ENCODE data around the gene DDIAS. TPM values are rescaled to one million over a fixed set of nuclear protein-coding genes. Genes with fewer than 3 reads are reported as not detected.

The DDIAS gene
- total and polyA plus RNA-seq, 7 experiments from 2014 or later = 0.25 to 12.7 (median 1.1) TPM

DNA sequence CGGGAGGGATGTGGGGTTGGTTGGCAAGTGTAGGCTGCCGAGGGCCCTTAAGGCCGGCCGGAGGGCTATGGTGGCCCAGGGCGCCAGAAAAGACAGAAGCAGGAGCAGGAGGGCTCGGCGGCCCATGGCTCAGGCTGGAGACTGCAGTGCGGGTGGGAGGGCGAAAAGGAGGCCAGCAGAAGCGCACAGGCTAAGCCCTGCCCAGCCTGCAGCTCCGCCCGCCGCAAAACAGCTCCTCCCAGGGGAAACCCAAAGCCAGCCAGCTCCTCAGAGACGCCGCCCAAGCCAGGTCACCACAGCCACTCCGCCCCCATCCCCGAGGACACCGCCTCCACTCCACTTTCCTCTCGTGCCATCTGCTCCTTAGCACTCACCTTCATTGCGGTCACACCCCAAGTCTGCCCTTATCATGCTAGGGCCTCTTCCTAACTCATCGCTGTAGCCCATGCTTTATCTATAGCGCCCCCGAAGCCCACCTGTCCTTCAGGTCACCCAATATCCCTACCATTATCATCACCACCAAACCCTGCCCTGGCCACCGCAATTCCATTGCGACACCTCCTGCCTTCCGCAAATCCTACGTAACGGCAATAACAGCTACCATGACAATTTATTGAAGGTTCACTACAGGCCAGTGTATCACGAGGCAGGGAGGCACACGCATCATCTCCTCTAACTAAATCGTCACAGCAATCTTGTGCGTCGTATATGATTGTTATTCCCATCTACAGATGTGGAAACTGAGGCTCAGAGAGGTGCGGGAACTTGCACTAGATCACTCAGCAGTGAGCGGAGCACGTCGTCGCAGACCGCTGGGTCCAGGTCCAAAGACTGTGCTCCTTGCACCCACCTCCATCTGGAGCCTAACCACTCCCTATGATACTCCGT lies 1.0 kb upstream of the DDIAS start, which contains the start of gene PRCP:
PRCP (minus strand) TSS at position 154 of the 888 bp plus-strand sequence; CDS start at position 126, 28 bp downstream.
- ATAC-seq (peak; percentile 87), DNase-seq (peak; percentile 81 to 94 (median 89))
- Mint-ChIP-seq H3K9me3 (no peaks in the 10 kb centered on the region), H3K4me3 (peak within 1 kb of the TSS; percentile 93 to 100 (median 98)), H3K27ac (peak within 1 kb of the TSS; percentile 92 to 100 (median 100)), H3K27me3 (no peaks in the 10 kb centered on the region), H3K4me1 (peaks cover 26 to 58% (median 34%) of the 10 kb centered on the region in 7 donors), H3K36me3 (peaks cover 0 to 6% (median 1%) of the 10 kb centered on the region in 5 donors)
- Histone ChIP-seq H3K27me3 (ENCODE audit: control insufficient read depth in 2 of 2, insufficient read depth in 2 of 2, low read length in 2 of 2) (no peaks in the 10 kb centered on the region), H3K9me3 (ENCODE audit: control insufficient read depth in 2 of 3, low read length in 3 of 3) (no peaks in the 10 kb centered on the region), H3K27ac (ENCODE audit: low read depth, low read length) (peak within 1 kb of the TSS; percentile 92), H3K4me1 (ENCODE audit: control insufficient read depth in 2 of 2, insufficient read depth in 2 of 2, low read length in 2 of 2) (peaks cover 12 to 13% of the 10 kb centered on the region in 2 donors), H3K4me3 (ENCODE audit: low read length) (peak within 1 kb of the TSS; percentile 73), H3K36me3 (ENCODE audit: control insufficient read depth in 2 of 3, insufficient read depth in 3 of 3, low read length in 3 of 3) (no peaks in the 10 kb centered on the region)
- ChIA-PET POLR2A (interaction anchor here (0.6 to 4.7 kb wide), 39 partner anchors 9 to 386 kb away, joined by 3 to 72 read pairs (median 5); partner anchors contain the start of genes ANKRD42, CCDC90B, FAM181B and PCF11), CTCF (interaction anchor here (0.7 to 4.1 kb wide), 12 partner anchors 19 to 350 kb away, joined by 3 to 20 read pairs (median 4); partner anchors contain the start of gene PCF11)
- intact Hi-C loops (cut with micrococcal nuclease) = loop anchor here (1.0 to 2.0 kb wide), 15 partner anchors 20 to 1031 kb away; partner anchors contain the start of genes ANKRD42 (in 2 of the 2), CCDC90B (in 2 of the 2), RAB30 (in 2 of the 2) and FAM181B (in 1 of the 2)

DNA sequence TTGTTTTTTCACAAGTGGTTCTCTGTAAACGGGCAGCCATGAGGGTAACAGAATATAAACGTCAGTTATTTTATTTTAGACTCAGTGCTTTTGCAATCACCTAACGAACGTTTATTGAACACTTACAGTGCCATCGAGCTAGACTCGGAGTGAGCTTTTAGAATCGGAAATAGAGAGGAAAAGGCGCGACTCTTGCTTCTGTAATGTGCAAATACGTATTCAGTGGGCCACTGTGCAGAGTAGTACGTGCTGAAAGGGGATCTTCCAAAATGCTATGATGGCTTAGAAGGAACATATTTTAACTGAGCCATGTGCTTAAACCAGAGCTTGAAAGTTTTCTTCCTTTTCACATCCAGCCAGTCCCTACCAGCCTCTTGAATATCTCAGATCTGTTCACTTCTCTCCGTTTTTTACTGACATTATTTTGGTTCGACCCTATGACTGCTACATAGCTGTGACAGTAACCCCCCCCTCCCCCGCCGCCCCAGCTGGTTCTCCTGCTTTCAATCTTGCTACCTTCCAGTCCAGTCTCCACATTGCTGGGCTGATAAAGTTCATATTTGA lies 468 bp downstream of the DDIAS start:
- Mint-ChIP-seq H3K4me3 (peak overlapping the region; percentile 93 to 100 (median 98)), H3K27ac (peak overlapping the region; percentile 46 to 100 (median 99)), H3K36me3 (peaks cover 0 to 3% (median 0%) of the 10 kb centered on the region in 5 donors), H3K27me3 (no peaks in the 10 kb centered on the region), H3K4me1 (peaks cover 27 to 58% (median 42%) of the 10 kb centered on the region in 7 donors), H3K9me3 (no peaks in the 10 kb centered on the region)
- H3K27me3 ChIP-seq (ENCODE audit: control insufficient read depth in 2 of 2, insufficient read depth in 2 of 2, low read length in 2 of 2) = no peaks in the 10 kb centered on the region
- peak overlapping the region; percentile 73 for H3K4me3 ChIP-seq (ENCODE audit: low read length)
- ChIA-PET CTCF (interaction anchor here (0.6 to 4.1 kb wide), 11 partner anchors 8 to 388 kb away, joined by 3 to 20 read pairs (median 4); partner anchors contain the start of gene PCF11), POLR2A (interaction anchor here (0.6 to 4.7 kb wide), 26 partner anchors 9 to 384 kb away, joined by 3 to 72 read pairs (median 6); partner anchors contain the start of genes ANKRD42, CCDC90B, FAM181B and PCF11)
- H3K36me3 ChIP-seq (ENCODE audit: control insufficient read depth in 2 of 3, insufficient read depth in 3 of 3, low read length in 3 of 3) = no peaks in the 10 kb centered on the region
- peak overlapping the region; percentile 92 for H3K27ac ChIP-seq (ENCODE audit: low read depth, low read length)
- DNase-seq = peak in 1 of 9 donors; percentile 49
- intact Hi-C loops (cut with micrococcal nuclease) = loop anchor here (1.0 to 2.0 kb wide), 12 partner anchors 18 to 1033 kb away; partner anchors contain the start of genes ANKRD42 (in 2 of the 2), CCDC90B (in 2 of the 2) and RAB30 (in 2 of the 2)
- no peak for ATAC-seq
- no peaks in the 10 kb centered on the region for H3K9me3 ChIP-seq (ENCODE audit: control insufficient read depth in 2 of 3, low read length in 3 of 3)
- peaks cover 18 to 21% of the 10 kb centered on the region in 2 donors for H3K4me1 ChIP-seq (ENCODE audit: control insufficient read depth in 2 of 2, insufficient read depth in 2 of 2, low read length in 2 of 2)

DNA sequence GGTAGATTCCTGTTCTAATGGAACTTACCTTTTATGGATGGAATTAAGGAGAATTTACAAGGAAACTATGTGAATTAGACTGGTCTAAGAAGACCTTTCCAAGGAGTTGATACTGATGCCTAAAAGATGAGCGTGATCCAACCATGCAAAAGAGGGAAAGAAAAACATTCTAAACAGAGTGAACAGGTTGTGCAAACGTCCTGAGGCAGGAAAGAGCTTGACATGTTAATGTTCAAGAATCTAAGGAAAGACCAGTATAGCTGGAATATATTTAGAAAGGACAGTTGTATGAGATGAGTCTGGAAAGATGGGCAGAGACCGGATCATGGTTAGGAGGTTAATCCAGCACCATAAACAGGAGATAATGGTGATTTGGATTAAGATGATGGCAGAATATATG lies 1.3 kb downstream of the DDIAS start:
- H3K36me3 ChIP-seq (ENCODE audit: control insufficient read depth in 2 of 3, insufficient read depth in 3 of 3, low read length in 3 of 3) = no peaks in the 10 kb centered on the region
- peak overlapping the region in 6 of 10 donors; percentile 13 to 100 (median 81) for H3K4me3 Mint-ChIP-seq
- H3K9me3 Mint-ChIP-seq = no peaks in the 10 kb centered on the region
- intact Hi-C loops (cut with micrococcal nuclease) = no loop called here
- POLR2A ChIA-PET = interaction anchor here (0.5 to 4.7 kb wide), 3 partner anchors 55 to 265 kb away, joined by 3 to 48 read pairs (median 4); no protein-coding TSS in a partner anchor
- no peak overlapping the region for H3K27ac ChIP-seq (ENCODE audit: low read depth, low read length)
- peaks cover 0 to 3% (median 0%) of the 10 kb centered on the region in 5 donors for H3K36me3 Mint-ChIP-seq
- ATAC-seq (no peak), DNase-seq (no peak)
- CTCF ChIA-PET = interaction anchor here (4.1 kb wide), 1 partner anchor 35 kb away, joined by 20 read pairs; no protein-coding TSS in a partner anchor
- no peak overlapping the region for H3K4me3 ChIP-seq (ENCODE audit: low read length)
- H3K27me3 ChIP-seq (ENCODE audit: control insufficient read depth in 2 of 2, insufficient read depth in 2 of 2, low read length in 2 of 2) = no peaks in the 10 kb centered on the region
- H3K27me3 Mint-ChIP-seq = no peaks in the 10 kb centered on the region
- no peaks in the 10 kb centered on the region for H3K9me3 ChIP-seq (ENCODE audit: control insufficient read depth in 2 of 3, low read length in 3 of 3)
- H3K4me1 ChIP-seq (ENCODE audit: control insufficient read depth in 2 of 2, insufficient read depth in 2 of 2, low read length in 2 of 2) = peaks cover 18 to 21% of the 10 kb centered on the region in 2 donors
- H3K27ac Mint-ChIP-seq = peak overlapping the region in 3 of 9 donors; percentile 18 to 48 (median 46)
- H3K4me1 Mint-ChIP-seq = peaks cover 30 to 59% (median 43%) of the 10 kb centered on the region in 7 donors

DNA sequence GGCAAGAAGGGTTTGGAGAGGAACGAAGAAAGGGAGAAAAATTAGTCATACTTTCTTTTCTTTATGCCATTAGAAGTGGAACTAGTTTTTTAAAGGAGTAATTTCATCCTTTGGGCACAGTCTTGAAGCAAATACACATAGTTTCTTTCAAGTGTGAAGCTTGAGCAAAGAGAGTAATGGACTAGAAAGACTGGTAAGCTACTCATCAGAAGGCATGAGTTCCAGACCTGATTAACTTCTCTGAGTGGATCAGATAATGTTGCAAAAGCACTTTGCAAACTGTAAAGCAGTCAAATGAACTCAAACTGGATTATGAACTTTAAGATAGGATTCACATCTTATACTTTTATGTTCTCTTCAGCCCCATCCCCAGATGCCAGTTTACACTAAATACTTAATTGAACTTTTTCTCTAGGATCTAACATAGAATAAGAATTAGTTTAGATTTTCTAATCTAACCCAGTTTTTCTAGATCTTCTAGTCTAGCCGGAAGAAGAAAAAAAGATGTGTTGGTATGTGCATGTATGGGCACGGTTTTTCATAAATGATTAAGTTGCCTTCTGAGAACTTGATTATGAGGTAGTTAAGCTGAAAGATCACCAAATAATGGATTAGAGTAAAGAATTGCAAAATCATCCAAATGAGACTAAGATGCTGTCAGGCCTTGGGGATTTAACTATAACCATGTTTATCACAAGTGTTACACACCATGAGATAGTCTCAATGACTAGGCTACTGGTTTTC lies 2.5 kb downstream of the DDIAS start:
- H3K27ac ChIP-seq (ENCODE audit: low read depth, low read length) = no peak overlapping the region
- ChIA-PET CTCF (interaction anchor here (0.8 to 4.1 kb wide), 4 partner anchors 20 to 346 kb away, joined by 3 to 20 read pairs (median 10); no protein-coding TSS in a partner anchor), POLR2A (interaction anchor here (1.0 to 1.9 kb wide), 5 partner anchors 16 to 264 kb away, joined by 3 to 7 read pairs (median 4); partner anchors contain the start of gene PCF11)
- no peak for ATAC-seq
- no peak overlapping the region for H3K4me3 ChIP-seq (ENCODE audit: low read length)
- DNase-seq = no peak
- H3K36me3 ChIP-seq (ENCODE audit: control insufficient read depth in 2 of 3, insufficient read depth in 3 of 3, low read length in 3 of 3) = no peaks in the 10 kb centered on the region
- Mint-ChIP-seq H3K4me3 (no peak overlapping the region), H3K4me1 (peaks cover 35 to 62% (median 45%) of the 10 kb centered on the region in 7 donors), H3K9me3 (no peaks in the 10 kb centered on the region), H3K27me3 (no peaks in the 10 kb centered on the region), H3K27ac (no peak overlapping the region), H3K36me3 (peaks cover 0 to 3% (median 0%) of the 10 kb centered on the region in 5 donors)
- intact Hi-C loops (cut with micrococcal nuclease) = no loop called here
- peaks cover 16 to 27% of the 10 kb centered on the region in 2 donors for H3K4me1 ChIP-seq (ENCODE audit: control insufficient read depth in 2 of 2, insufficient read depth in 2 of 2, low read length in 2 of 2)
- H3K9me3 ChIP-seq (ENCODE audit: control insufficient read depth in 2 of 3, low read length in 3 of 3) = no peaks in the 10 kb centered on the region
- H3K27me3 ChIP-seq (ENCODE audit: control insufficient read depth in 2 of 2, insufficient read depth in 2 of 2, low read length in 2 of 2) = no peaks in the 10 kb centered on the region

DNA sequence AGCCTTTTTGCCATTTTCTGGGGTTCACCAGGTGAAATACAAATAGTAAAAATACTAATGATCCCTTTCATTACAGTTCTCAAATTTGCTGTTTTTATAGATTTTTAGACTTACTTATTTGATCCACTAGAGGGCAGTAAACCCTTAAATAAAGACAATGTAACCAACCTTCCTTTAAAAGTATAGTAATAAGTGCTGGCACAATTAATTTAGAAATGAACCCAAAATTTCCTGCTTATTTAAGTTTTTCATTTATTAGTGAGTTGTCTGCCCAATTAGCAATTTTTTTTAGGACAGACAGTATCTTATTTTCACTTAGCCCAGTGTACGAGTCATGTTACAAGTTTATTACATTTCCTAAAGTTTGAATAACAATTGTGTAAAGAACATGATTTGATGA lies 4.7 kb downstream of the DDIAS start:
- no peak for ATAC-seq
- POLR2A ChIA-PET = interaction anchor here (0.6 to 0.8 kb wide), 2 partner anchors 251 to 278 kb away, joined by 3 read pairs; partner anchors contain the start of gene PCF11
- H3K36me3 ChIP-seq (ENCODE audit: control insufficient read depth in 2 of 3, insufficient read depth in 3 of 3, low read length in 3 of 3) = no peaks in the 10 kb centered on the region
- Mint-ChIP-seq H3K4me3 (peak overlapping the region in 4 of 10 donors; percentile 5 to 49 (median 20)), H3K27me3 (no peaks in the 10 kb centered on the region), H3K27ac (peak overlapping the region in 6 of 9 donors; percentile 27 to 70 (median 56)), H3K9me3 (peaks cover 0 to under 1% (median 0%) of the 10 kb centered on the region in 11 donors), H3K4me1 (peaks cover 20 to 58% (median 31%) of the 10 kb centered on the region in 7 donors), H3K36me3 (peaks cover 0 to 3% (median under 1%) of the 10 kb centered on the region in 5 donors)
- no peaks in the 10 kb centered on the region for H3K27me3 ChIP-seq (ENCODE audit: control insufficient read depth in 2 of 2, insufficient read depth in 2 of 2, low read length in 2 of 2)
- H3K4me1 ChIP-seq (ENCODE audit: control insufficient read depth in 2 of 2, insufficient read depth in 2 of 2, low read length in 2 of 2) = peaks cover 6 to 18% of the 10 kb centered on the region in 2 donors
- H3K9me3 ChIP-seq (ENCODE audit: control insufficient read depth in 2 of 3, low read length in 3 of 3) = no peaks in the 10 kb centered on the region
- H3K4me3 ChIP-seq (ENCODE audit: low read length) = no peak overlapping the region
- H3K27ac ChIP-seq (ENCODE audit: low read depth, low read length) = no peak overlapping the region
- CTCF ChIA-PET = interaction anchor here (0.9 to 2.8 kb wide), 6 partner anchors 83 to 344 kb away, joined by 4 to 27 read pairs (median 10); no protein-coding TSS in a partner anchor
- intact Hi-C loops (cut with micrococcal nuclease) = loop anchor here (1.0 to 5.0 kb wide), 6 partner anchors 21 to 910 kb away; no protein-coding TSS in a partner anchor
- DNase-seq = peak in 6 of 9 donors; percentile 19 to 60 (median 48)
